ENCODE data around the gene EXOC3L4.
"Not testable (repeated sequence)": the region's sequence is repeated elsewhere in the genome, so short reads cannot be mapped to it uniquely, and the experiment has no call there.

EXOC3L4 gene

GRCh38 chr14:103142026-103142425, 47.5 kb downstream of the EXOC3L4 start:
- H3K9me3 Mint-ChIP-seq, result no peaks in the 10 kb centered on the region
- H3K4me1 Mint-ChIP-seq (ENCODE audit: low read depth), result peaks cover 6% of the 10 kb centered on the region
- H3K27me3 Mint-ChIP-seq (ENCODE audit: low read depth), result peaks cover 23% of the 10 kb centered on the region
- no peak overlapping the region for H3K4me3 Mint-ChIP-seq
- no peaks in the 10 kb centered on the region for H3K36me3 Mint-ChIP-seq (ENCODE audit: low read depth)
- H3K27ac Mint-ChIP-seq, result no peak overlapping the region

GRCh38 chr14:103142721-103143302, 48.3 kb downstream of the EXOC3L4 start:
- no peak overlapping the region for H3K4me3 Mint-ChIP-seq
- peaks cover 6% of the 10 kb centered on the region for H3K4me1 Mint-ChIP-seq (ENCODE audit: low read depth)
- peaks cover 23% of the 10 kb centered on the region for H3K27me3 Mint-ChIP-seq (ENCODE audit: low read depth)

GRCh38 chr14:103143506-103143905, 49.0 kb downstream of the EXOC3L4 start:
- Mint-ChIP-seq H3K4me3 (no peak overlapping the region), H3K4me1 (ENCODE audit: low read depth) (peaks cover 6% of the 10 kb centered on the region)

More at GRCh38 chr14:103142721-103143302, 48.3 kb downstream of the EXOC3L4 start:
- Mint-ChIP-seq H3K27ac (no peak overlapping the region), H3K36me3 (ENCODE audit: low read depth) (no peaks in the 10 kb centered on the region), H3K9me3 (no peaks in the 10 kb centered on the region)

GRCh38 chr14:103144085-103144484, 49.6 kb downstream of the EXOC3L4 start:
- peaks cover 26% of the 10 kb centered on the region for H3K27me3 Mint-ChIP-seq (ENCODE audit: low read depth)

More at GRCh38 chr14:103143506-103143905, 49.0 kb downstream of the EXOC3L4 start:
- Mint-ChIP-seq H3K27me3 (ENCODE audit: low read depth) (peaks cover 24% of the 10 kb centered on the region), H3K36me3 (ENCODE audit: low read depth) (no peaks in the 10 kb centered on the region), H3K9me3 (no peaks in the 10 kb centered on the region), H3K27ac (no peak overlapping the region)

DNA sequence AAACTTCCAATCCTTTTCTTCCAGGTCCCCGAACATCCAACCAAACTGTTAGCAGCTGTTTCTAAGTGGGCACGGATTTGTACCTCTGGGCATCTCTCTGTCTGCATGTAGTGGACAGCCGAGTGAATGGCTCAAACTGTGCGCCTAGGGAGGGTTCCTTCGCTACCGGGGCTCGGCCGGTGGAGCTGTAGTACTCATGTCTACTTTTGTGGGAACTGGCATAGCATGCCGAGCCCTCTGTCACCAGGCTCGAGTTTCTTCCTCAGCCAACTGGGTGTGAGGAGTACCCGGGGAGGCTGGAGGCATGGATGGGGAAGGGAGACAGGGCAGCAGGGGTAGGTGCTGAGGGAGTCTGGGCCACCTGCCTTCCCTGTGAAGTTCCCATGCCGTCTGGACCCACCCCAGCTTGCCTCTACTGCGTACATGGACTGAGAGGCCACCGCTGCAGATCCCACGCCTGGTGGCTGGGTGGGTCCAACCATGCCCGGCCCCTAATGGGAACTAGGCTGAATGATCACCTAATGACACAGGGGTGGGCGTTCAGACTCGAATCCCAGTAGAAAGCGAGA, 51.7 kb downstream of the EXOC3L4 start:
- no peaks in the 10 kb centered on the region for H3K36me3 Mint-ChIP-seq (ENCODE audit: low read depth)
- H3K4me1 Mint-ChIP-seq (ENCODE audit: low read depth), result no peaks in the 10 kb centered on the region
- H3K27me3 Mint-ChIP-seq (ENCODE audit: low read depth), result peaks cover 13% of the 10 kb centered on the region
- no peak overlapping the region for H3K4me3 Mint-ChIP-seq
- H3K27ac Mint-ChIP-seq, result no peak overlapping the region
- no peaks in the 10 kb centered on the region for H3K9me3 Mint-ChIP-seq

More at GRCh38 chr14:103144085-103144484, 49.6 kb downstream of the EXOC3L4 start:
- H3K4me1 Mint-ChIP-seq (ENCODE audit: low read depth), result peaks cover 6% of the 10 kb centered on the region
- no peaks in the 10 kb centered on the region for H3K36me3 Mint-ChIP-seq (ENCODE audit: low read depth)
- H3K9me3 Mint-ChIP-seq, result no peaks in the 10 kb centered on the region
- no peak overlapping the region for H3K4me3 Mint-ChIP-seq
- no peak overlapping the region for H3K27ac Mint-ChIP-seq

- H3K4me1 Mint-ChIP-seq (ENCODE audit: low read depth), result no peaks in the 10 kb centered on the region
- H3K9me3 Mint-ChIP-seq, result no peaks in the 10 kb centered on the region
- no peak overlapping the region for H3K4me3 Mint-ChIP-seq
- H3K36me3 Mint-ChIP-seq (ENCODE audit: low read depth), result no peaks in the 10 kb centered on the region
- no peak overlapping the region for H3K27ac Mint-ChIP-seq
- H3K27me3 Mint-ChIP-seq (ENCODE audit: low read depth), result peaks cover 3% of the 10 kb centered on the region
These were observed 55.1 kb downstream of the EXOC3L4 start for GRCh38 chr14:103149351-103150237.

DNA sequence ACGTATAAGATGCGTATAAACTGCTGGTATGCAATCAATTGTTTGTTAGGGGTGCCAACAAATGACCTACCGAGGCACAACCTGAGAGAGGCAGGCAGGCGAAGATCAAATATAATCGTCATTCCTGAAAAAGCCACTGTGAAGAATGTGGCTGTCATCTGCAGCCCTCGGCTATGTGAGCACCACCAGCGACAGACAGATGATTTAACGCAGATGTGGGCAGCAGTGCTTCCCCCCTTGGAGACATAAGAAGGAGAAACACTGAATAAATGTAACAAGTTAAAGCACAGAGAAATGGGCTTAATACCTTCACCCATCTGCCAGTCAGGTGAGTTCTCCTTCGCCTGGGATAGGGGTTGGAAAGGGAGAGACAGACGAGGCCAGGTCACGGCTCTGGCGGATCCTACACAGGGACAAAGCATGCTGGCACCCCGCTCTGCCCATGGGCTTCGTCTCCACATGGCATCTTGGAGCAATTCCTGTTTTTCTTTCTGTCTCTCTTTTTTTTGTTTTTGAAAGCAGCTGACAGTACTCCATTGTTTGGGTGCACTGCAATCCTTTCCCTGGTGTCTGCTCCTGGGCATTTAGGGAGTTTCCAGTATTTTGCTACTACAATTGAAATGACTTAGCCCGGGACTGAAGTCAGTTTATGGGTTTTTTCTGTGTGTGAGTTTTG, 56.9 kb downstream of the EXOC3L4 start:
- no peaks in the 10 kb centered on the region for H3K9me3 Mint-ChIP-seq
- H3K4me1 Mint-ChIP-seq (ENCODE audit: low read depth), result no peaks in the 10 kb centered on the region
- no peaks in the 10 kb centered on the region for H3K36me3 Mint-ChIP-seq (ENCODE audit: low read depth)
- H3K27me3 Mint-ChIP-seq (ENCODE audit: low read depth), result peaks cover 3% of the 10 kb centered on the region
- no peak overlapping the region for H3K4me3 Mint-ChIP-seq
- no peak overlapping the region for H3K27ac Mint-ChIP-seq

- Mint-ChIP-seq H3K4me3 (no peak overlapping the region), H3K27me3 (ENCODE audit: low read depth) (no peaks in the 10 kb centered on the region), H3K9me3 (no peaks in the 10 kb centered on the region), H3K4me1 (ENCODE audit: low read depth) (no peaks in the 10 kb centered on the region), H3K27ac (no peak overlapping the region), H3K36me3 (ENCODE audit: low read depth) (no peaks in the 10 kb centered on the region)
These were observed 60.5 kb downstream of the EXOC3L4 start for GRCh38 chr14:103155010-103155409.

- H3K9me3 Mint-ChIP-seq; H3K4me3 Mint-ChIP-seq; H3K4me1 Mint-ChIP-seq (ENCODE audit: low read depth); H3K27ac Mint-ChIP-seq; H3K36me3 Mint-ChIP-seq (ENCODE audit: low read depth); H3K27me3 Mint-ChIP-seq (ENCODE audit: low read depth): not testable (repeated sequence)
These were observed 60.9 kb downstream of the EXOC3L4 start for GRCh38 chr14:103155416-103155815.

DNA sequence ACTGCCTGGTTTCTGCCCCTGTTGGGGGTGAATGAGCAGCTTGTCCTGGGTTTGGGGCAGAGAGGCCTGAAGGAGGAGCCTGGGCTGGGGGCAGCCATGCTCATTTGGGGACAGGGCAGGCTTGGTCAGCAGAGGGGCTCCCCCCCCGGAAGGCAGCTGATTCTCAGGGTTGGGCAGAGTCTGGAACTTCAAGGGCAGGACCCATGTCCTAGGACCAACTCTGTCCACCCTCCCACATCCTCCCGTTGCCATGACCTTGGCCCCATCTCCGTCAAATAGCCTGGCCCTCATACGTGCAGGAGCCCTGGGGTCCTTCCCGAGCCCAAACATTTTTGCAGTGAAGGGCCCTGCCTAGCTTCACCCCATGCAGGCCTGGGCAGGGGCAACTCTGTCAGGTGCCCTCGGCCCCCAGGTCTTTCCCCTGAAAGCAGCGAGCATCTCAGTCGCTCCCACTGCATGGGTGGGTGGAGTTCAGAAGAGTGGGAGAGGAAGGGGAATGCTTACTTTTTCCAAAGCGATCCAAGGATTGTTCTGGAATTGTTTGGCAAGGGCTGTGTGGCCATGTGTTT, 61.4 kb downstream of the EXOC3L4 start:
- H3K4me1 Mint-ChIP-seq (ENCODE audit: low read depth), result no peaks in the 10 kb centered on the region

GRCh38 chr14:103156651-103157378, 62.3 kb downstream of the EXOC3L4 start:
- Mint-ChIP-seq H3K36me3 (ENCODE audit: low read depth) (no peaks in the 10 kb centered on the region), H3K27me3 (ENCODE audit: low read depth) (peaks cover 1% of the 10 kb centered on the region), H3K9me3 (no peaks in the 10 kb centered on the region), H3K4me1 (ENCODE audit: low read depth) (no peaks in the 10 kb centered on the region), H3K4me3 (no peak overlapping the region), H3K27ac (no peak overlapping the region)

More for the DNA sequence above, 61.4 kb downstream of the EXOC3L4 start:
- H3K4me3 Mint-ChIP-seq, result no peak overlapping the region
- H3K27me3 Mint-ChIP-seq (ENCODE audit: low read depth), result no peaks in the 10 kb centered on the region
- no peaks in the 10 kb centered on the region for H3K36me3 Mint-ChIP-seq (ENCODE audit: low read depth)
- H3K9me3 Mint-ChIP-seq, result no peaks in the 10 kb centered on the region
- H3K27ac Mint-ChIP-seq, result no peak overlapping the region

DNA sequence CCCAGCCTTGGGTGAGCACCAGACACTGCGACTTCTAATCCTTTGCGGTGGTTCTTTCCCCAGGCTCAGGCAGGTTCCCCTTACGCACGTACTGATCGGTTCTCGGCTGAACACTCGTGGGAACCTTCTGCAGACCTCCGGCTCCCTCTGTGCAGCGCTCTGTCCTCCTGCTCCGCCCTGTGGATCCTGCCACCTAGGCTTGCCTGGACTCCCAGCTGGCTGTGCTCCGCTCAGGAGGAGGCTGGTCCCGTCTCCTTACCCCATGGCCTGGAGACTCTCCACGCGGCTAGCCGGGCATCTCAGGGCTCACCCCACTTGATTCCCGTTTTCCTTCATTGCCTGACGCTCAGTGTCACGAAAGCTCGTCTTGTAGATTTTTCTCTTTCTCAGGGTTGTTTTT, 63.4 kb downstream of the EXOC3L4 start:
- no peak overlapping the region for H3K4me3 Mint-ChIP-seq
- H3K9me3 Mint-ChIP-seq, result no peaks in the 10 kb centered on the region
- H3K27ac Mint-ChIP-seq, result no peak overlapping the region
- H3K36me3 Mint-ChIP-seq (ENCODE audit: low read depth), result no peaks in the 10 kb centered on the region
- peaks cover 10% of the 10 kb centered on the region for H3K27me3 Mint-ChIP-seq (ENCODE audit: low read depth)
- no peaks in the 10 kb centered on the region for H3K4me1 Mint-ChIP-seq (ENCODE audit: low read depth)

DNA sequence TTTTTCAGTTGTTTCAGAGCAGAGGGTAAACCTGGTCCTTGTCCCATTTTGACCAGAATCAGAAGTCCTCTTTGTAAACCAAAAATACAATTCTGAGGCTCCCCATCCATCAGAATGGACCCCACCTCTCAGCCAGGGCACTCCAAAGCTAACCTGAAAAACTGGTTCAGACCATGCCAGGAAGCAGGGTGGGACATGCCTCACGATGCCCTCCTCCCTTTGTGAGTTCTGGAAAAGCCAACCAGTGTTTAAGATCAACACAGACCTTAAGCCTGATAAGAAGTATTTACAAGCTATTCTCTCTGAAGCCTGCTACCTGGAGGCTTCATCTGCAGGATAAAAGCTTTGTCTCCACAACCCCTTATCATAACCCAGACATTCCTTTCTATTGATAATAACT, 64.2 kb downstream of the EXOC3L4 start:
- Mint-ChIP-seq H3K27ac (no peak overlapping the region), H3K9me3 (no peaks in the 10 kb centered on the region), H3K4me1 (ENCODE audit: low read depth) (no peaks in the 10 kb centered on the region), H3K27me3 (ENCODE audit: low read depth) (peaks cover 14% of the 10 kb centered on the region), H3K4me3 (no peak overlapping the region), H3K36me3 (ENCODE audit: low read depth) (no peaks in the 10 kb centered on the region)
